EH (cell line): ENCODE measurements around the gene ARL5B.

Experiments used
- DNase-seq: peaks from one replicate; pipeline ENCODE4 v3.0.0-alpha.2; 2015; ENCODE audit warnings: low read depth

The ARL5B gene

GRCh38 chr10:18658271-18659124 lies 733 bp upstream of the ARL5B start:
- DNase-seq: peak; percentile 56

DNA sequence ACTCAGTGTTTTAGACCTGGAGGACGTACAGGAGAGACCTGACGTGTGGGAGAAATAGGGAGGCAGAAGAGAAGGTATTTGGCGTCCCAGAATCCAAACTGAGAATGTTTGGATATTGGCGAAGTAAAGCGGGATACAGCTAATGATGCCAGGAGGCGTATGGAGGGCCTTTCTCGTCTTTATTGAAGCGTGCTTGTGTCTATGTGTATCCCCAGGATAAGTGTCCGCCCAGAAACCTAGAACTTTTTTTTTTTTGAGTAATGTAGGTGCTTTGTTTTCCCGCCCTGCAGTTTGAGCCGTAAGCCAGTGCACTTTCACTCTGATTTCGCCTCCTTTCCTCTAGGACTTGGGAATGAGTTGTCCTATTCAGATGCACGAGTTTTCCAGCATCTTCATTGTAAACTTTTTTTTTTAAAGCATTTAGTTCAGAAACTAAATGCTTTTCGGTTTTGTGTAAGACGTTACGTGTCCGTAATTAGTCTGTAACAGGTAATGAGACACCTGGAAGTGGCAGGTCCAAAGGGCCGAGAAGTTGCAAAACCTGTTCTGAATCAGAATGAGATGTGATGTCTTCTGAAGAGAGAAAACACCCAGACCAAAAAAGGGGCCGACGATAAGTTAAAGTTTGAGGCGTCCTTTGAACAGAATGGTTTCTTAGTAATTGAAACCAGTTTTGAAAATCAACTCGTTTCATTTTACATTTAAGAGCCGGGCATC lies 746 bp downstream of the ARL5B start:
- DNase-seq: peak; percentile 41

DNA sequence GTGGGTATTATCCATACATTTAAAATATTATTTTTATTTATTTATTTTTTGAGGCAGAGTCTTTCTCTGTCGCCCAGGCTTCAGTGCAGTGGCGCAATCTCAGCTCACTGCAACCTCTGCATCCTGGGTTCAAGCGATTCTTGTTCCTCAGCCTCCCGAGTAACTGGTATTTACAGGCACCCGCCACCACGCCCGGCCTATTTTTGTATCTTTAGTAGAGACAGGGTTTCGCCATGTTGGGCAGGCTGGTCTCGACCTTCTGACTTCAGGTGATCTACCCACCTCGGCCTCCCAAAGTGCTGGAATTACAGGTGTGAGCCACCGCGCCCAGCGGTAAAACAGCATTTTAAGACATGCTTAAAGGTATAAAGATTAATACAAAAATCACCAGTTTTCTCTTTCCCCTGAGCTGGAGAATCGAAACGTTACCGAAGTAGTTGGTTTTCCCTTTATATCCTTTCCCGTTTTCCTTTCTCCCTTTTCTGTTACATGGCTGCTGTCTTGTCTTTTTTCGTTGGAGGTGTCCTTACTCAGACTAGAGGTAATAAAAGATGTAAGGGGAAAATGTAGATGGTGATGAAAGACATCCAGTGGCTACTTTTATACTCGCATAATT lies 1.7 kb downstream of the ARL5B start:
- no peak for DNase-seq

DNA sequence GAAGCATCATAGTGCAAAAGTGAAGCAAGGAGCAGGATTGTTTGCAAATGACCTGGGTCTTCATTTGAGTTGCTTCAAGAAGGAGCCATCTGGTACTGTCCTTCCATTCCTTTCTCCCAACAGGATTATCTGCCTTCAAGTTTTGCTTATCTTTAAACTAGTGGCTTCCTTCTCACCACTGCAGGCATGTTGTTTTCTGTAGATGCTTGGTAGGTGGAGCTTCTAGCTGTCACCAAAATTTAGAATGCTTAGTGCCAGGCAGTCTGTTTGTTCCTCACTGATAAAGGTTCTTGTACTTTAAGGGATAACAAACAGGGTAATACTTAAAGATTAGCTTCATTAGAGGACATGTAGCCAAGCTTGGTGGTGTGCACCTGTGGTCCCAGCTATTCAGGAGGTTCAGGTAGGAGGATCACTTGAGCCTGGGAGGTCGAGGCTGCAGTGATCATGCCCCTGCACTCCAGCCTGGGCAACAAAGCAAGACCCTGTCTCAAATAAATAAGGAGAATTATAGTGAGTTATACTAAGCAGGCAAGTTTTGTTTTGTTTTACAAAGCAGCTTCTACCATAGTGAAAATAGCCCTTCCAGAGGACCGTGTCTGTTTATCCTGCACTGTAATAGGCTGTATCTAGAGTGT lies 5.7 kb downstream of the ARL5B start:
- DNase-seq: no peak

DNA sequence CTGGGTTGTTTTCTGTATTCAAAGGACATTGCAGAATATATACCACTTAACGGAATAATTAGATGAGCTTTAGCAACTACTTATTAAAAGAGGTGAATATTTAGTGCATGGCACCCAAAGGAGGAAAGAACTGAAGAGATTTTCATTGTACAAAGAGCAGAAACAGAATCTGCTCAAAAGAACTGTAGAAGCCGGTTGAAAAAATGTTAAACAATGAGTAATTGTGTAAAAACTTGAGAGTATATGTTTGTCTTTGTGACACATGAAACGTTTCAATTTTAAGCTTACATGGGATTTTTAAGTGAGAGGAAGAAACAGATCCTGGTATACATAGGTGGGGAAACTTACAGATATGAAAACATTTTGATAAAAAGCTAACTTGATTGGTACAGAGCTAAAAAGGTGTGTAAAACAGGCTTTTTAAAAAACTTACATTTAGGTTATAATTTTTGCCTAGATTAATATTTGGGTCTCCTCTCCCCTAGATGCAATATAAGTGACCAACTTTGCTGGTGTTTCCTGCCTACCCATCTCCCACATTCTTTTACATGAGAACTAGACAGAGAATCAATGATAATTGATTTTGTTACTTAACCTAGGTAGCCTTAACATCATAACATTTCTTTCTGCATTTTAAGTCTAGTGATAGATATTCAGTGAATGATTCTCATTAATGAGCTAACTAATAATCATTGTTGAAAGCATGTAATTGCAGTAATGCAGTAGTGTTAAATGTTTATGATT lies 6.8 kb downstream of the ARL5B start:
- DNase-seq: peak; percentile 52

DNA sequence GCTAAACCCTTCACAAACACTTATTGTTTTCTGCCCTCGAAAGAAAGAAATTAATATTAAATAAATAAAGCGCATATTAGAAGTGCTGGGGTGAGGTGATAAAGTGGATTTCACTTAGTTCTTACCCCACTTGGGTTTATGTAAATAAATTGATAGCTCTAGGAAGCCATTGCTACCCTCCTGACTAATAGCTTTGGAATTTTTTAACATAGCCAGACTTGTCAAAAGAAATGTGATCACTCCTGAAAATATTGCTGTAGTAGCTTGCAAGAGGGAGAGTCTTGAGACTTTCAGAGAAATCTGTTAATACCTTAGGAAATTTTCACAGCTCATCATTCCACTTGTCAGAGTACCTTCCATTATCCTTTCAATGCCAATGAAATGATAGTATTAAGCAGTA lies 7.6 kb downstream of the ARL5B start:
- DNase-seq: peak; percentile 77

GRCh38 chr10:18668026-18668425 lies 8.8 kb downstream of the ARL5B start:
- no peak for DNase-seq

- DNase-seq: no peak
These were observed 16.0 kb downstream of the ARL5B start for GRCh38 chr10:18675086-18675801.

DNA sequence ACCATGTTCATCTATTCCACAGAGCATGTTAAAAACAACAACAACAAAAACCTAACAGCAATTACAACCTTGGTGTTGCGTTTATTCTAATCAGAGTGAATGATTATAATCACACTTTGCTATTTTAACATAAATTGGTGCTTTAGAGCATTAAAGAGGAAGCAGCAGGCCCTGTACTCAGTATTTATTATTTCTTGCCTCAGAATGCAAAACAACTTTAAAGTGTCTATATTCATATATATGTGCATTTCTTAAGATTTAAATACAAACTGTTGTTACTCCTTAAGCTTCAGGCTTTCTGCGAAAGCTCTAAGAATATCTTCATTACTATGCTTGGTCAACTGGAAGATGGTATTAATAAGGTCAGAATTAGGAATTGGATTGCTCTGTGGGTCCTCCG lies 21.5 kb downstream of the ARL5B start:
- DNase-seq: no peak

GRCh38 chr10:18681366-18681765 lies 22.1 kb downstream of the ARL5B start:
- DNase-seq: peak; percentile 56

- DNase-seq: peak; percentile 68
These were observed 22.8 kb downstream of the ARL5B start for GRCh38 chr10:18681971-18682411.

DNA sequence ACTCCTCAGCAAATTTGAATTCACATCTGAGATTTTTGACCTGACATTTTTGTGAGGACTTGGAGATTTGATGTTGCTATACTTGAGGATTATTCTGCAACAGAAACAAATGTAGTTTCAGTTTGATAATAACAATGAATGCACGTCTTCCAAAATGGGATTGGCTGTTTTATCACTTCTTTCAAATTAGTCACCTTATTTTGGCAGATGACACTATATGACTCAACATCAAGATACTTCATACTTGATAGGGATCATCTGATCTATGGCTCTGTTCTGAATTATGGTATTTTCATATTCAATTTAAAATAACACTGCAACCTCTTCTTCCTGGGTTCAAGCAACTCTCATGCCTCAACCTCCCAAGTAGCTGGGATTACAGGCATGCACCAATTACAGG lies 24.2 kb downstream of the ARL5B start:
- peak; percentile 79 for DNase-seq

GRCh38 chr10:18684416-18684815 lies 25.2 kb downstream of the ARL5B start:
- DNase-seq: peak; percentile 1

- peak; percentile 4 for DNase-seq
These were observed 25.7 kb downstream of the ARL5B start for GRCh38 chr10:18684953-18685352.

DNA sequence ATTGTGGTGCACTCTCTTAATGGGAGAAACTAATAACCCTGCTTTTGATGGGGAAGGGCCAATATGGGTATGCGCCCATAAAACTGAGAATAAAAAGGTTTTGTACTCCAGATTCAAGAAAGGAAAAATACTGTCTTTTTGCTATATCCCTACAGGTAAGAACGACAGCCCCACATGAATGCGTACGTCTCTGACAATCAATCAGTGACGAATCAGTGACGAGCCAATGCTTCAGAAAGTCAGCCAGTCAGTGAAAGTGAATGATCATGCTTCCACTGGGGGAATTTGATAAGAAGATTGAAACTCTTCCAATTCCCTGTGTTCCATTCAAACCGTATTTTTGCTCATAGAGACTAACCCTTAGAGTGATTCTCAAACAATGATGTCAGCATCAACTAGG lies 26.3 kb downstream of the ARL5B start:
- DNase-seq: no peak

DNA sequence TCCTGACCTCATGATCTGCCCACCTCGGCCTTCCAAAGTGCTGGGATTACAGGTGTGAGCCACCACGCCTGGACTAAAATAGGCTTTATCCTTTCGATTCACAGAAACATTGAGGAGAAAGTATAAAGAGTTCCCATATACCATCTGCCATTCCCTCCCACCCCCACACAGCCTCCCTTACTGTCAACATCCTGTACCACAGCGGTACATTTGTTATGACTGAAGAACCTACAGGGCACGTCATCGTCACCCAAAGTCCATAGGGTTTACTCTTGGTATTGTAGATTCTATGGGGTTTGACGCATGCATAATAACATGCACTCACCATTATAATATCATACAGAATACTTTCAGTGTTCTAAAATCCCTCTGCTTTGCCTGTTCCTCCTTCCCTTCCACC lies 28.0 kb downstream of the ARL5B start:
- DNase-seq: no peak

GRCh38 chr10:18687706-18688105 lies 28.5 kb downstream of the ARL5B start:
- no peak for DNase-seq

GRCh38 chr10:18689498-18689897 lies 30.3 kb downstream of the ARL5B start:
- peak; percentile 38 for DNase-seq

DNA sequence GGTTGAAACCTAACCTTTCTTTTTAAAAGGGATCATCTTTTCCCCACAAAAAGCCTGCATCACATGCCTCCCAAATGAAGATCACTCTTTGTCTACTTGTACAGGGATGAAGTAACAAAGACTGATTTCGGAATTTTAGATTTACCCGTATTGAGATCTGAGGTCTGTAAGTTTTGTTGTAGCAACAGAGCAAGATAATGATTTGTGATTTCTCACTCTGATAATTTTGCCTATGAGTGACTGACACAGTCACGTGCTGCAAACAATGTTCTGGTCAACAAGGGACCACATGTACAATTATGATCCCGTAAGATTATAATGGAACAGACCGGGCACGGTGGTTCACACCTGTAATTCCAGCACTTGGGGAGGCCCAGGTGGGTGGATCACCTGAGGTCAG lies 31.3 kb downstream of the ARL5B start:
- DNase-seq: no peak

GRCh38 chr10:18699849-18700840 lies 40.9 kb downstream of the ARL5B start:
- DNase-seq: no peak
